K562 (cell line): Measurements from ENCODE around the gene NTSR1. TPM values are rescaled to one million over a fixed set of nuclear protein-coding genes. Genes with fewer than 3 reads are reported as not detected.
A peak's percentile ranks its signal among the peaks of the same experiment; 100 is the strongest.

Experiments
- ATAC-seq: fragments of 200-7000 bp; cut with Tn5 transposase; 3 replicates; pipeline ENCODE4 v1.9.1; 2020; ENCODE audit warnings: moderate library complexity
- BruUV-seq: library from RNA; stranded (reverse); fragments of 400-500 nt; replicated peaks from 2 replicates; lab custom pipeline; 2021; lab: Mats Ljungman, UMichigan
- CTCF ChIA-PET: fragments of 300-600 bp; formaldehyde crosslinking; extraction: SDS; loops from one replicate; lab custom pipeline; 2021; ENCODE audit warnings: low intra/inter-chr PET ratio; lab: Yijun Ruan, JAX
- POLR2A ChIA-PET: fragments of 300-600, 350-650 bp; sonication (Branson Sonifier 250); formaldehyde crosslinking; extraction: SDS; loops from one replicate; lab custom pipeline; 2021; ENCODE audit warnings: antibody characterized with exemption, inconsistent platforms; lab: Yijun Ruan, JAX
- DNase-seq, 4 experiments: peaks; one replicate each; pipeline versions ENCODE4 v3.0.0 to v3.0.0-alpha.2; 2011 to 2018; ENCODE audit warnings: low spot score in 3 of 4, mixed read lengths in 3 of 4; ENCODE audit errors: extremely low read depth in 1 of 4
- FAIRE-seq: peaks from 2 replicates; lab custom pipeline; 2011; peaks lifted over from hg19 to GRCh38; lab: Jason Lieb, UNC
- H2AFZ ChIP-seq: 2 replicates; pipeline ENCODE4 v1.6.0; 2011; ENCODE audit warnings: low read depth, low read length, control low read depth, inconsistent platforms
- H3K27ac ChIP-seq: fragments of 200-600 bp; 3 replicates; pipeline ENCODE4 v1.8.0; 2011; ENCODE audit warnings: low read depth, mild to moderate bottlenecking, control low read depth, inconsistent platforms, low read length, moderate library complexity, mixed read lengths; ENCODE audit errors: extremely low read depth
- H3K27me3 ChIP-seq, 2 experiments: fragments of 300-600 bp in 1 of 2; 2 replicates in 1 of 2; 3 replicates in 1 of 2; pipeline versions ENCODE4 v1.6.0 to v1.8.0; 2011; ENCODE audit warnings: inconsistent platforms in 2 of 2, low read length in 2 of 2, mild to moderate bottlenecking in 1 of 2, mixed read lengths in 1 of 2, moderate library complexity in 1 of 2; ENCODE audit not compliant: control insufficient read depth in 2 of 2, insufficient read depth in 2 of 2
- H3K36me3 ChIP-seq: fragments of 300-600 bp; 3 replicates; pipeline ENCODE4 v1.8.0; 2011; ENCODE audit warnings: mild to moderate bottlenecking, low read length, inconsistent platforms; ENCODE audit not compliant: control insufficient read depth, insufficient read depth
- H3K4me1 ChIP-seq, 2 experiments: fragments of 200-600 bp in 1 of 2; replicated peaks in 1 of 2; 2 replicates in 1 of 2; 3 replicates in 1 of 2; pipeline versions ENCODE4 v1.5.1 to v1.8.0; 2011; ENCODE audit warnings: inconsistent platforms in 2 of 2, low read length in 2 of 2, mild to moderate bottlenecking in 1 of 2, mixed read lengths in 1 of 2, moderate library complexity in 1 of 2; ENCODE audit not compliant: control insufficient read depth in 2 of 2, insufficient read depth in 2 of 2
- H3K4me2 ChIP-seq: 2 replicates; pipeline ENCODE4 v1.6.1; 2011; ENCODE audit warnings: low read length, control low read depth, inconsistent platforms, mixed read lengths; ENCODE audit not compliant: insufficient read depth
- H3K4me3 ChIP-seq: fragments of 200-600 bp; sonication (generic), shearing (Covaris generic); 2 replicates; pipeline ENCODE4 v1.5.1; 2016; ENCODE audit warnings: control low read depth, inconsistent platforms
- H3K79me2 ChIP-seq: fragments of 200-600 bp; 3 replicates; pipeline ENCODE4 v1.8.0; 2011; ENCODE audit warnings: low read length, inconsistent platforms; ENCODE audit not compliant: control insufficient read depth, insufficient read depth
- H3K9ac ChIP-seq, 2 experiments: 2 replicates each; pipeline versions ENCODE4 v1.6.0 to v1.6.1; 2011; ENCODE audit warnings: low read depth in 2 of 2, low read length in 2 of 2, control low read depth in 1 of 2, inconsistent platforms in 1 of 2, mild to moderate bottlenecking in 1 of 2, mixed read lengths in 1 of 2; ENCODE audit not compliant: insufficient read depth in 1 of 2
- H3K9me1 ChIP-seq: one replicate; pipeline ENCODE4 v1.6.0; 2011; ENCODE audit warnings: inconsistent platforms, mild to moderate bottlenecking, low read length, moderate library complexity; ENCODE audit not compliant: control insufficient read depth, insufficient read depth
- H3K9me3 ChIP-seq: replicated peaks from 2 replicates; pipeline ENCODE4 v1.5.1; 2011; ENCODE audit warnings: low read depth, low read length, inconsistent platforms; ENCODE audit not compliant: control insufficient read depth, insufficient read depth
- H4K20me1 ChIP-seq: replicated peaks from 2 replicates; pipeline ENCODE4 v1.6.1; 2011; ENCODE audit warnings: low read length, inconsistent platforms, mixed read lengths; ENCODE audit not compliant: control insufficient read depth, insufficient read depth
- HCFC1 ChIP-seq: IDR thresholded peaks from 2 replicates; pipeline ENCODE4 v1.6.1; 2012; ENCODE audit warnings: low read depth, low read length, improper control_type of control experiment
- HEY1 ChIP-seq: fragments of 250-450 bp; sonication (Bioruptor Pico); IDR thresholded peaks from 2 replicates; pipeline ENCODE4 v1.5.0; 2020; ENCODE audit warnings: mild to moderate bottlenecking, moderate library complexity, borderline replicate concordance
- KLF16 ChIP-seq: IDR thresholded peaks from 2 replicates; pipeline ENCODE4 v1.6.1; 2016; ENCODE audit warnings: antibody characterized with exemption
- RB1 ChIP-seq: fragments of 450-650 bp; IDR thresholded peaks from 2 replicates; pipeline ENCODE4 v1.6.1; 2017; ENCODE audit warnings: low read depth, mild to moderate bottlenecking
- SPI1 ChIP-seq: IDR thresholded peaks from 2 replicates; pipeline ENCODE4 v1.6.1; 2011; ENCODE audit warnings: low read depth, low read length, control low read depth, borderline replicate concordance
- UBTF ChIP-seq, 2 experiments: IDR thresholded peaks; 2 replicates each; pipeline ENCODE4 v1.6.1; 2012; ENCODE audit warnings: improper control_type of control experiment in 2 of 2, low read depth in 2 of 2, low read length in 2 of 2, borderline replicate concordance in 1 of 2
- VEZF1 ChIP-seq: fragments of 200-800 bp; sonication (Bioruptor generic); IDR thresholded peaks from 2 replicates; pipeline ENCODE4 v1.6.1; 2017; ENCODE audit warnings: missing genetic modification characterization, missing compliant biosample characterization
- ZNF592 ChIP-seq: fragments of 450-650 bp; IDR thresholded peaks from 2 replicates; pipeline ENCODE4 v1.6.1; 2017; ENCODE audit warnings: antibody characterized with exemption, mild to moderate bottlenecking
- WGBS: fragments of 100-300 bp; shearing (Covaris generic); methylation state at CpG from one replicate; pipeline ENCODE4 v1.1.6; 2016; ENCODE audit warnings: low coverage, mixed read lengths; ENCODE audit not compliant: insufficient coverage; ENCODE audit errors: missing lambda C conversion rate; 5-methylcytosine and 5-hydroxymethylcytosine counted together
- in situ Hi-C: fragments of 300-500 bp; cut with MboI; formaldehyde crosslinking; loops from 4 replicates; pipeline ENCODE4 v1.15.0; 2018; ENCODE audit warnings: inconsistent platforms, mixed read lengths
- intact Hi-C: fragments of 100-400 bp; cut with micrococcal nuclease; formaldehyde crosslinking; loops from 2 replicates; pipeline ENCODE4 v1.14.2; 2022
- polyA plus RNA-seq, 8 experiments: library from polyadenylated mRNA; depleted of rRNA in 4 of 8; stranded (reverse) in 5 of 8; unstranded in 3 of 8; fragments of >200 nt; fragmentation: Nextera tagmentation in 2 of 8; fragmentation: Illumina TruSeq in 1 of 8; extraction: Ambion mirVana in 2 of 8; extraction: Trizol in 1 of 8; gene quantifications; 2 replicates each; pipeline versions ENCODE4 v1.2.1 to v1.2.3, GENCODE V29; 2011 to 2014; ENCODE audit warnings: inconsistent platforms in 1 of 8, missing spikeins in 1 of 8
- total RNA-seq, 7 experiments: library from RNA; depleted of rRNA in 6 of 7; stranded (reverse); fragments of >200 nt in 6 of 7; fragmentation: Illumina TruSeq in 2 of 7; extraction: Trizol in 2 of 7; gene quantifications; 2 replicates each; pipeline versions ENCODE4 v1.2.1 to v1.2.3, GENCODE V29; 2011 to 2021; ENCODE audit warnings: low replicate concordance in 1 of 7
- TF ChIP-seq, protein P1 (sequence below): sonication (generic); formaldehyde crosslinking; IDR thresholded peaks from 2 replicates; pipeline ENCODE4 v1.8.0; 2022; ENCODE audit warnings: missing genetic modification reagents, mild to moderate bottlenecking, moderate library complexity, borderline replicate concordance

The NTSR1 gene
- total and polyA plus RNA-seq, 9 of the 15 experiments (the other 6 are each of a cell fraction or from before 2014, with no cell fraction given) = 0.04 to 0.40 (median 0.13) TPM; not detected in 3

DNA sequence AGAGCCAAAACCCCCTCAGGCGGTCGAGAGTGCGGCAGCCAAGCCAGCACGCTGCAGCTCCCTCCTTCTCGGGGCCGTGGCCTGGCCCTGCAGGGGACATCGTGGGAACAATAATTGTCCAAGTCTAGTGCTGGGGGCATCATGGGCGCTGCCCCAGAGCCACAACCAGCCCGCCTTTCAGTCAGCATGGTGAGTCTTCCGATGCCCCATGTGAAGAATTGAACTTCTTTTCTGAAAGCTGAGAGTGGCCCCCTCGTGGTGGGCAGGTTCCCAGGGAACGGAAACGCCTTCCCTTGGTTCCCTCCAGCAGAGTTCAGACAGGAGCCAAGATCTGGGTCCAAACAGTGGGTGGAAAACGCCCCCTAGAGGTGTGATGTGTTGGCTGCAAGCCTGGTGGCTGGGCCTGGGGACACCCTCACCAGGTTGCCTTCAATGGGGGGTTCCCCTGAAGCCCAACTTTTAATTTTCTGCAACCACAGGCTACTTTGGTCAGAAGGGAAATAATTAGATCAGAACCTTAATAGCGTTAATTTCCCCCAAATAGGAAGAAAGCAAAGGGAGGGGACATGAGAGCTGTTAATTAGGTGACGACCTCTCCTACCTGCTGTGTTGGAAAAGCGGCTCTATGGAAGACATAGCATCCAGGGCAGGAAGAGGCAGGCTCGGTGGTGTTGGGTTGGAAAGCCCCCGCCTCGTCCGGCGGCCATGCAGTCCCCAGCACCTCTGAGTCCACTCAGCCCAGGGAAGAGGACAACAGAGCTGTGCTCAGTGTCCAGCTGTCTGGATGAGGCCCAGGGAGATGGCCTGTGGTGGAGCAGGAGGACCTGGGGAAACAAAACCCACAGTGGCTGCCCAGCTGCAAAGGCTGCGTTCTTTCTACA lies 82.9 kb downstream of the NTSR1 start:
- peaks cover 6 to 50% of the 10 kb centered on the region in 2 experiments; a peak in 4 of 5 replicates for H3K4me1 ChIP-seq
- peak overlapping the region; percentile 85 for H2AFZ ChIP-seq
- H3K9me1 ChIP-seq = no peaks in the 10 kb centered on the region
- peaks cover 4 to 14% of the 10 kb centered on the region in 2 experiments; a peak in 3 of 5 replicates for H3K27me3 ChIP-seq
- peak; percentile 98 for FAIRE-seq
- BruUV-seq = no TSS peak
- H4K20me1 ChIP-seq = no peaks in the 10 kb centered on the region
- H3K27ac ChIP-seq = no peak overlapping the region
- in situ Hi-C loops (loop anchor here (5.0 kb wide), 1 partner anchor 124 kb away; no protein-coding TSS in a partner anchor), intact Hi-C loops (loop anchor here (1.0 to 5.0 kb wide), 2 partner anchors 104 to 123 kb away; no protein-coding TSS in a partner anchor)
- peak overlapping the region in 1 of 2 experiments; percentile 41; a peak in 2 of 4 replicates for H3K9ac ChIP-seq
- peak; percentile 59 for ATAC-seq
- POLR2A ChIA-PET = interaction anchor here (0.8 to 1.2 kb wide), 4 partner anchors 12 to 238 kb away, joined by 3 to 4 read pairs (median 4); no protein-coding TSS in a partner anchor
- DNase-seq = peak; percentile 69 to 90 (median 74)
- H3K4me3 ChIP-seq = no peak overlapping the region
- H3K9me3 ChIP-seq = no peaks in the 10 kb centered on the region
- H3K79me2 ChIP-seq = no peaks in the 10 kb centered on the region; the same call in 2 of the 3 replicates
- 38% methylated on average over 23 of the region's 23 CpGs for WGBS
- H3K36me3 ChIP-seq = no peaks in the 10 kb centered on the region
- H3K4me2 ChIP-seq = no peak overlapping the region
- CTCF ChIA-PET = interaction anchor here (0.8 to 2.9 kb wide), 4 partner anchors 124 to 382 kb away, joined by 3 to 20 read pairs (median 4); no protein-coding TSS in a partner anchor
- peak; percentile 47; the same call in 1 of the 2 replicates for TF ChIP-seq ZNF592
- TF ChIP-seq, protein P1, sequence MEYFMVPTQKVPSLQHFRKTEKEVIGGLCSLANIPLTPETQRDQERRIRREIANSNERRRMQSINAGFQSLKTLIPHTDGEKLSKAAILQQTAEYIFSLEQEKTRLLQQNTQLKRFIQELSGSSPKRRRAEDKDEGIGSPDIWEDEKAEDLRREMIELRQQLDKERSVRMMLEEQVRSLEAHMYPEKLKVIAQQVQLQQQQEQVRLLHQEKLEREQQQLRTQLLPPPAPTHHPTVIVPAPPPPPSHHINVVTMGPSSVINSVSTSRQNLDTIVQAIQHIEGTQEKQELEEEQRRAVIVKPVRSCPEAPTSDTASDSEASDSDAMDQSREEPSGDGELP (CRISPR knock-in tag) = peak; percentile 47; the same call in 1 of the 2 replicates
- peak; percentile 39; the same call in 1 of the 2 replicates for TF ChIP-seq KLF16
- TF ChIP-seq RB1 = peak; percentile 46; the same call in 1 of the 2 replicates
- 0 out of 2 replicates have a peak, but pooled peaks have one; percentile 11 for TF ChIP-seq SPI1
- TF ChIP-seq HCFC1 = peak; percentile 19; the same call in 1 of the 2 replicates
- no peak for TF ChIP-seq HEY1 (CRISPR knock-in tag)
- peak; percentile 46; the same call in 1 of the 2 replicates for TF ChIP-seq VEZF1 (CRISPR knock-in tag)
- TF ChIP-seq UBTF (IDR thresholded peaks at IDR 0.05; ENCODE audit: borderline replicate concordance in 1 of 2, low read depth in 2 of 2, low read length in 2 of 2) = peak; percentile 39 to 80; a peak in 1 of 4 replicates
